Neutrophil (primary cell): Measurements from ENCODE around the gene SEM1.

Experiments
- H3K27ac ChIP-seq: fragments of 200-600 bp; sonication (generic); 2 replicates; pipeline ENCODE4 v1.5.1; 2016; ENCODE audit warnings: mild to moderate bottlenecking, moderate library complexity
- H3K27me3 ChIP-seq: fragments of 200-600 bp; sonication (generic); 2 replicates; pipeline ENCODE4 v1.6.0; 2016; ENCODE audit warnings: mild to moderate bottlenecking
- H3K36me3 ChIP-seq: fragments of 200-600 bp; sonication (generic); 2 replicates; pipeline ENCODE4 v1.5.1; 2017
- H3K4me1 ChIP-seq, 2 experiments: fragments of 200-600 bp in 1 of 2; sonication (generic) in 1 of 2; 1 replicate in 1 of 2; 2 replicates in 1 of 2; pipeline versions ENCODE4 v1.5.1 to v1.6.1; 2013 to 2016; ENCODE audit warnings: low read depth in 1 of 2, low read length in 1 of 2, mild to moderate bottlenecking in 1 of 2, moderate library complexity in 1 of 2; ENCODE audit not compliant: control insufficient read depth in 1 of 2, insufficient read depth in 1 of 2
- H3K4me3 ChIP-seq, 2 experiments: fragments of 200-600 bp in 1 of 2; sonication (generic) in 1 of 2; 1 replicate in 1 of 2; 2 replicates in 1 of 2; pipeline ENCODE4 v1.5.1; 2013 to 2016; ENCODE audit warnings: low read depth in 1 of 2, low read length in 1 of 2, mild to moderate bottlenecking in 1 of 2, moderate library complexity in 1 of 2
- H3K9me3 ChIP-seq: fragments of 200-600 bp; sonication (generic); 2 replicates; pipeline ENCODE4 v1.5.1; 2016
- CTCF ChIP-seq: fragments of 200-600 bp; sonication (generic); IDR thresholded peaks from 2 replicates; pipeline ENCODE4 v1.5.1; 2016; ENCODE audit warnings: antibody characterized with exemption

Gene SEM1

GRCh38 chr7:96675548-96675947 lies 34.1 kb downstream of the SEM1 start:
- TF ChIP-seq CTCF = no peak
- no peaks in the 10 kb centered on the region for H3K36me3 ChIP-seq
- no peaks in the 10 kb centered on the region for H3K27me3 ChIP-seq
- no peak overlapping the region for H3K27ac ChIP-seq
- no peaks in the 10 kb centered on the region for H3K4me1 ChIP-seq
- no peaks in the 10 kb centered on the region for H3K9me3 ChIP-seq
- H3K4me3 ChIP-seq = no peak overlapping the region

GRCh38 chr7:96674565-96674964 lies 35.1 kb downstream of the SEM1 start:
- no peaks in the 10 kb centered on the region for H3K4me1 ChIP-seq
- no peak for TF ChIP-seq CTCF
- no peak overlapping the region for H3K4me3 ChIP-seq
- H3K27ac ChIP-seq = no peak overlapping the region
- no peaks in the 10 kb centered on the region for H3K27me3 ChIP-seq
- no peaks in the 10 kb centered on the region for H3K9me3 ChIP-seq
- H3K36me3 ChIP-seq = no peaks in the 10 kb centered on the region

- Histone ChIP-seq H3K4me1 (no peaks in the 10 kb centered on the region), H3K4me3 (no peak overlapping the region), H3K36me3 (no peaks in the 10 kb centered on the region), H3K27ac (no peak overlapping the region), H3K27me3 (no peaks in the 10 kb centered on the region), H3K9me3 (no peaks in the 10 kb centered on the region)
- no peak for TF ChIP-seq CTCF
Observed at GRCh38 chr7:96671854-96672253, 37.8 kb downstream of the SEM1 start.

- Histone ChIP-seq H3K27me3 (no peaks in the 10 kb centered on the region), H3K27ac (no peak overlapping the region), H3K4me3 (no peak overlapping the region), H3K36me3 (no peaks in the 10 kb centered on the region), H3K4me1 (no peaks in the 10 kb centered on the region), H3K9me3 (no peaks in the 10 kb centered on the region)
- TF ChIP-seq CTCF = no peak
Observed at GRCh38 chr7:96670338-96671289, 39.0 kb downstream of the SEM1 start.

GRCh38 chr7:96669812-96670211 lies 39.8 kb downstream of the SEM1 start:
- Histone ChIP-seq H3K27me3 (no peaks in the 10 kb centered on the region), H3K4me3 (no peak overlapping the region), H3K9me3 (no peaks in the 10 kb centered on the region), H3K4me1 (no peaks in the 10 kb centered on the region), H3K36me3 (no peaks in the 10 kb centered on the region), H3K27ac (no peak overlapping the region)
- TF ChIP-seq CTCF = no peak
